Measurements from ENCODE around the gene NAT16. TPM values are rescaled to one million over a fixed set of nuclear protein-coding genes. Genes with fewer than 3 reads are reported as not detected.

The NAT16 gene
- total and polyA plus RNA-seq, 2 of the 13 experiments (the other 11 are each of a cell fraction or from before 2014, with no cell fraction given), result 0.04 TPM; not detected in 1

DNA sequence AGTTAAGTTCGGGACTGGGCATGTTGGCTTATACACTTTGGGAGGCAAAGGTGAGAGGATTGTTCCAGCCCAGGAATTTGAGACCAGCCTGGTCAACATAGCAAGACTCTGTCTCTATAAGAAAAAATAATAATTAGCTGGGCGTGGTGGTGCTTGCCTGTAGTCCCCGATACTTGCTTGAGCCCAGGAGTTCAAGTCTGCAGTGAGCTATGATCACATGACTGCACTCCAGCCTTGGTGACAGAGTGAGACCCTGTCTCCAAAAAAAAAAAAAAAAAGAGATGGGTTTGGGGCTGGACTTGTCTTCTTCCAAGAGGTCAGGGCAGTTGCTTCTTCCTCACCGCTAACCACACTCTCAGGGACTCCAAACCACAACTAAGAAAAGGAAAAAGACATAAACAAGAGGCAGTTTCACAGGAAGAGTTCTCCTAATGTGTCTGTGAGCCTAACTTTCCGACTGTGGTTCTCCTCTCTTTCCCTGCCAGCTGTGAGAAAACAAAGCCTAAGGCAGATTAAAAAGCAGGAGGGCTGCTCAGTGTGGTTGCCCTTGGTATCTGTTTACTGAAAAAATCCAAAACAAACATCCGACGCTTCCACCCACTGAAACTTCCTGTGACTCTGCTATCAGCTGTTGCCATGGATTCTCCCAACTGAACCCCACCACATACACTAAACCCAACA, 55.6 kb downstream of the NAT16 start (continued):
- TF ChIP-seq SP2 (CRISPR knock-in tag; IDR thresholded peaks at IDR 0.05) (no peak), MXD4 (CRISPR knock-in tag; IDR thresholded peaks at IDR 0.05) (no peak), FOXM1 (CRISPR knock-in tag; IDR thresholded peaks at IDR 0.05) (no peak), MZF1 (CRISPR knock-in tag; IDR thresholded peaks at IDR 0.05; ENCODE audit: borderline replicate concordance) (no peak), IKZF1 (IDR thresholded peaks at IDR 0.05) (no peak), ZNF746 (CRISPR knock-in tag; IDR thresholded peaks at IDR 0.05) (peak; percentile 42; the same call in 1 of the 2 replicates), RBFOX2 (IDR thresholded peaks at IDR 0.05; ENCODE audit: low read depth, low read length) (0 out of 2 replicates have a peak, but pooled peaks have one; percentile 49), ZNF614 (CRISPR knock-in tag; IDR thresholded peaks at IDR 0.05; ENCODE audit: borderline replicate concordance) (0 out of 2 replicates have a peak, but pooled peaks have one; percentile 34), ARNTL (CRISPR knock-in tag; IDR thresholded peaks at IDR 0.05) (peak; percentile 79), PRDM10 (CRISPR knock-in tag; IDR thresholded peaks at IDR 0.05; ENCODE audit: low read depth) (0 out of 2 replicates have a peak, but pooled peaks have one; percentile 40), CENPT (CRISPR knock-in tag; IDR thresholded peaks at IDR 0.05; ENCODE audit: low read depth) (no peak), PITX1 (CRISPR knock-in tag; IDR thresholded peaks at IDR 0.05) (peak; percentile 97), SRSF9 (IDR thresholded peaks at IDR 0.05; ENCODE audit: borderline replicate concordance, insufficient read depth, low read depth, low read length, poor library complexity, severe bottlenecking) (no peak), NFE2 (CRISPR knock-in tag; IDR thresholded peaks at IDR 0.05) (no peak), ZNF652 (CRISPR knock-in tag; IDR thresholded peaks at IDR 0.05; ENCODE audit: borderline replicate concordance, low read depth) (no peak), ZNF784 (CRISPR knock-in tag; IDR thresholded peaks at IDR 0.05; ENCODE audit: borderline replicate concordance) (no peak)
- TF ChIP-seq, protein P1, sequence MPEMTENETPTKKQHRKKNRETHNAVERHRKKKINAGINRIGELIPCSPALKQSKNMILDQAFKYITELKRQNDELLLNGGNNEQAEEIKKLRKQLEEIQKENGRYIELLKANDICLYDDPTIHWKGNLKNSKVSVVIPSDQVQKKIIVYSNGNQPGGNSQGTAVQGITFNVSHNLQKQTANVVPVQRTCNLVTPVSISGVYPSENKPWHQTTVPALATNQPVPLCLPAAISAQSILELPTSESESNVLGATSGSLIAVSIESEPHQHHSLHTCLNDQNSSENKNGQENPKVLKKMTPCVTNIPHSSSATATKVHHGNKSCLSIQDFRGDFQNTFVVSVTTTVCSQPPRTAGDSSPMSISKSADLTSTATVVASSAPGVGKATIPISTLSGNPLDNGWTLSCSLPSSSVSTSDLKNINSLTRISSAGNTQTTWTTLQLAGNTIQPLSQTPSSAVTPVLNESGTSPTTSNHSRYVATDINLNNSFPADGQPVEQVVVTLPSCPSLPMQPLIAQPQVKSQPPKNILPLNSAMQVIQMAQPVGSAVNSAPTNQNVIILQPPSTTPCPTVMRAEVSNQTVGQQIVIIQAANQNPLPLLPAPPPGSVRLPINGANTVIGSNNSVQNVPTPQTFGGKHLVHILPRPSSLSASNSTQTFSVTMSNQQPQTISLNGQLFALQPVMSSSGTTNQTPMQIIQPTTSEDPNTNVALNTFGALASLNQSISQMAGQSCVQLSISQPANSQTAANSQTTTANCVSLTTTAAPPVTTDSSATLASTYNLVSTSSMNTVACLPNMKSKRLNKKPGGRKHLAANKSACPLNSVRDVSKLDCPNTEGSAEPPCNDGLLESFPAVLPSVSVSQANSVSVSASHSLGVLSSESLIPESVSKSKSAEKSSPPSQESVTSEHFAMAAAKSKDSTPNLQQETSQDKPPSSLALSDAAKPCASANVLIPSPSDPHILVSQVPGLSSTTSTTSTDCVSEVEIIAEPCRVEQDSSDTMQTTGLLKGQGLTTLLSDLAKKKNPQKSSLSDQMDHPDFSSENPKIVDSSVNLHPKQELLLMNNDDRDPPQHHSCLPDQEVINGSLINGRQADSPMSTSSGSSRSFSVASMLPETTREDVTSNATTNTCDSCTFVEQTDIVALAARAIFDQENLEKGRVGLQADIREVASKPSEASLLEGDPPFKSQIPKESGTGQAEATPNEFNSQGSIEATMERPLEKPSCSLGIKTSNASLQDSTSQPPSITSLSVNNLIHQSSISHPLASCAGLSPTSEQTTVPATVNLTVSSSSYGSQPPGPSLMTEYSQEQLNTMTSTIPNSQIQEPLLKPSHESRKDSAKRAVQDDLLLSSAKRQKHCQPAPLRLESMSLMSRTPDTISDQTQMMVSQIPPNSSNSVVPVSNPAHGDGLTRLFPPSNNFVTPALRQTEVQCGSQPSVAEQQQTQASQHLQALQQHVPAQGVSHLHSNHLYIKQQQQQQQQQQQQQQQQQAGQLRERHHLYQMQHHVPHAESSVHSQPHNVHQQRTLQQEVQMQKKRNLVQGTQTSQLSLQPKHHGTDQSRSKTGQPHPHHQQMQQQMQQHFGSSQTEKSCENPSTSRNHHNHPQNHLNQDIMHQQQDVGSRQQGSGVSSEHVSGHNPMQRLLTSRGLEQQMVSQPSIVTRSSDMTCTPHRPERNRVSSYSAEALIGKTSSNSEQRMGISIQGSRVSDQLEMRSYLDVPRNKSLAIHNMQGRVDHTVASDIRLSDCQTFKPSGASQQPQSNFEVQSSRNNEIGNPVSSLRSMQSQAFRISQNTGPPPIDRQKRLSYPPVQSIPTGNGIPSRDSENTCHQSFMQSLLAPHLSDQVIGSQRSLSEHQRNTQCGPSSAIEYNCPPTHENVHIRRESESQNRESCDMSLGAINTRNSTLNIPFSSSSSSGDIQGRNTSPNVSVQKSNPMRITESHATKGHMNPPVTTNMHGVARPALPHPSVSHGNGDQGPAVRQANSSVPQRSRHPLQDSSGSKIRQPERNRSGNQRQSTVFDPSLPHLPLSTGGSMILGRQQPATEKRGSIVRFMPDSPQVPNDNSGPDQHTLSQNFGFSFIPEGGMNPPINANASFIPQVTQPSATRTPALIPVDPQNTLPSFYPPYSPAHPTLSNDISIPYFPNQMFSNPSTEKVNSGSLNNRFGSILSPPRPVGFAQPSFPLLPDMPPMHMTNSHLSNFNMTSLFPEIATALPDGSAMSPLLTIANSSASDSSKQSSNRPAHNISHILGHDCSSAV (CRISPR knock-in tag; IDR thresholded peaks at IDR 0.05; ENCODE audit: borderline replicate concordance), result no peak
